B cell (primary cell): Measurements from ENCODE around the gene FLNB.

Source experiments
- CTCF ChIP-seq: fragments of 200-600 bp; IDR thresholded peaks from one replicate; pipeline ENCODE4 v1.8.0; 2022; ENCODE audit warnings: antibody characterized with exemption, mild to moderate bottlenecking
- EZH2 ChIP-seq: IDR thresholded peaks from 2 replicates; pipeline ENCODE4 v1.6.1; 2012; ENCODE audit warnings: borderline replicate concordance, low read depth, mild to moderate bottlenecking, moderate library complexity, low read length; ENCODE audit not compliant: insufficient read depth, poor library complexity, severe bottlenecking

- TF ChIP-seq CTCF (no peak), EZH2 (no peak)
Measured at GRCh38 chr3:58015520-58015915, 7.3 kb downstream of the FLNB start.
